Dedifferentiated amniotic fluid mesenchymal stem cell (primary cell): Measurements from ENCODE around the gene NOL4L.
A peak's percentile ranks its signal among the peaks of the same experiment; 100 is the strongest.

Source experiments
- DNase-seq: peaks from one replicate; pipeline ENCODE4 v3.0.0-alpha.2; 2016; ENCODE audit errors: extremely low spot score

Gene NOL4L, protein sequence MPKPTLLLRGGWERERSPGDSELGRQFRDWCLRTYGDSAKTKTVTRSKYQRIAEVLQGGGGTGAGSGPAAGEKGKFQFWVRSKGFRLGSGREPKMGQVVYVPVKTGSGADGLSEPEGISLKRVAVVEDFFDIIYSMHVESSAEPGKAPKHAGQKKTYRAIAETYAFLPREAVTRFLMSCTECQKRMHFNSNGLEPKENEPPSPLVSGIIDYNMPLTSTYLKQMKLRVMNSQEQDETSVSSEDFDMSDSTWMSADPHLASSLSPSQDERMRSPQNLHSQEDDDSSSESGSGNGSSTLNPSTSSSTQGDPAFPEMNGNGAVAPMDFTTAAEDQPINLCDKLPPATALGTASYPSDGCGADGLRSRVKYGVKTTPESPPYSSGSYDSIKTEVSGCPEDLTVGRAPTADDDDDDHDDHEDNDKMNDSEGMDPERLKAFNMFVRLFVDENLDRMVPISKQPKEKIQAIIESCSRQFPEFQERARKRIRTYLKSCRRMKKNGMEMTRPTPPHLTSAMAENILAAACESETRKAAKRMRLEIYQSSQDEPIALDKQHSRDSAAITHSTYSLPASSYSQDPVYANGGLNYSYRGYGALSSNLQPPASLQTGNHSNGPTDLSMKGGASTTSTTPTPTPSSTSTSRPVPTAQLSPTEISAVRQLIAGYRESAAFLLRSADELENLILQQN

DNA sequence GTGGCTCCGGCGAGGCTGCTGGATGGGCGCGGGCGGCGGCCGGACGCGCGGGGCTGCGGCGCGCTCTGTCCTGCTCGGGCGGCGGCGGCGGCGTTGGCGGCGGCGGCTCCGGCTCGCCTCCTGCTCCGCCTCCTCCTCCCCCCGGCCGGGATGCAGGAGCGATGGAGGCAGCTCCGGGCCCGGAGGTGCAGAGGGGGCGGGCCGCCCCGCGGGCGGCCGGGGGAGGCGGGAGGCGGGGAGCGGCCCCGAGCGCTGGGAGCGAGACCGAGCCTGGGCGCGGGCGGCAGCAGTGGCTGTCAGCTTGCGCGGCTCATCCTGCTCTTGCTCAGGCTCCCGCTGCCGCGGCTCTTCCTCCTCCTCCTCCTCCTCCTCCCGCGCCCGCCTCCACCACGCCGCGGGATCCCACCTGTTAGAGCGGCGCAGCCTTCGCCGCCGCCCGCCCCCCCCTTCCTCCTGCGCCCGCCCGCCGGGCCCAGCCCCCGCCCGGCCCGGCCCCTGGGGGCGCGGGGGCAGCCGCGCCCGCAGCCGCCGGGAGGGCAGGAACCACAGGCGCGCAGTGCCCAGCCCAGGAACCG is at the start of gene NOL4L:
Gene NOL4L (minus strand): TSS at position 323 of the 575 bp plus-strand sequence. CDS start 443 bp downstream, outside the sequence.
- no peak for DNase-seq

DNA sequence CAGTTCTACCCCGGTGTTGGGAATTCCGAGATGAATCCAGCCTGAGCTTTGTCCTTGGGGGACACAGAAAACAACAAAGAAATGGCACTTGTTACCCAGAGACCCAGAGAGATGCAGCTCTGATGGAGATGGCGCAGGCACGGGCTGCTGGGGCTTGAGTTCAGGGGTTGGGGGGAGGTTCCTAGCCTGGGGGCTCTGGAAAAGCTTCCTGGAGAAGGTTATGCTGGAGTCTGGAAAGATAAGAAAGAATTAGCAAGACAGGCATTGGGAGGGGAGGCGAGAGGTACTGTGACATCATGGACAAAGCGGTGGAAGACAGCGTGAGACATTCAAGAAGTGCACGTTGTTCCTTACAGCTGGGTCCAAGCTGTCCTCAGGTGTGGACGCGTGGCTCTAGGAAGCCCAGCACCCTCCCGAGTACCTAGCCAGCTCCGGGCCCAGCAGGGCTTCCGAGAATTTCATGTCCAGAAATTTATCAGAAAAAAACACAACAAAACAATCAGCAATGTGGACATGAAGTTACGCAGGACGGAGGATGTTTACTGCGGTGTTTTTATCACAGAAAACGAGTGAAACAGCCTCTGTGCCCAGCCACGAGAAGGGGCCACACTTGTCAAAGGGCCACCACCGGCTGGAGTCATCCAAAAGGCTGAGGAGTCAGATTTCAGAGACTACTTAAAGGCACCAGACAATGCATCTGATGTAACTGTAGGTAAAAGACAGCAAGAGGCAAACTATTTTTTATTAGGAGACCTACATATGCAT is 49.1 kb upstream of the NOL4L start:
- DNase-seq = peak; percentile 23

DNA sequence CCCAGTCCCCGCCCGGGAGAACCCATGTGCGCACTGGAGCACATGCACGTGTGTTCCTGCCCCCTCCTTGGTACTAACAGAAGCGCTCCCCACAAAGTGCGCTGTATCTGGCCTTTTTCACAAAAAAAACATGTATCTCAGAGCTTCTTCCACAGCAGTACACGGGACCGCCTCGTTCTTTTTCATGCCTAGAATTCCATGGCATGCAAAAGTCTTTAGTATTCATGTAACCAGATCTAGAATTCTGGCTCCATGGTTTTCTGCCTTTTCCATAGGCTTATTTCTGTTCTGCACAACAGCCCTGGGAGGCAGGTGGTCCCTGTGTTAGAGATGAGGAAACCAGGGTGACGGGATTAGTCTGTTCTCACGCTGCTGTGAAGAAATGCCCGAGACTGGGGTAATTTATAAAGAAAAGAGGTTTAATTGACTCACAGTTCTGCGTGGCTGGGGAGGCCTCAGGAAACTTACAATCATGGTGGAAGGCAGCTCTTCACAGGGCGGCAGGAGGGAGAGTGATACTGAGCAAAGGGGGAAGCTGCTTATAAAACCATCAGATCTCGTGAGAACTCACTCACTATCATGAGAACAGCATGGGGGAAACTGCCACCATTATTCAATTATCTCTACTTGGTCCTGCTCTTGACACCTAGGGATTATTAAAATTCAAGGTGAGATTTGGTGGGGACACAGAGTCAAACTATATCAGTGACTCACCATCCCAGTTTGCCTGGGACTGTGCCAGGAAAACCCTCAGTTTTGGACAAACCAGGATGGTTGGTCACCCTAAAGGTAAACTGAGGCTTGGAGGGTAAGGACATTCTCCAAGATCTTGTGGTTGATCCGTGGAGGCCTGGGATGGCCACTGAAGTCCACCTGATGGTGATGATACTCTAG is 47.6 kb upstream of the NOL4L start:
- DNase-seq = no peak

DNA sequence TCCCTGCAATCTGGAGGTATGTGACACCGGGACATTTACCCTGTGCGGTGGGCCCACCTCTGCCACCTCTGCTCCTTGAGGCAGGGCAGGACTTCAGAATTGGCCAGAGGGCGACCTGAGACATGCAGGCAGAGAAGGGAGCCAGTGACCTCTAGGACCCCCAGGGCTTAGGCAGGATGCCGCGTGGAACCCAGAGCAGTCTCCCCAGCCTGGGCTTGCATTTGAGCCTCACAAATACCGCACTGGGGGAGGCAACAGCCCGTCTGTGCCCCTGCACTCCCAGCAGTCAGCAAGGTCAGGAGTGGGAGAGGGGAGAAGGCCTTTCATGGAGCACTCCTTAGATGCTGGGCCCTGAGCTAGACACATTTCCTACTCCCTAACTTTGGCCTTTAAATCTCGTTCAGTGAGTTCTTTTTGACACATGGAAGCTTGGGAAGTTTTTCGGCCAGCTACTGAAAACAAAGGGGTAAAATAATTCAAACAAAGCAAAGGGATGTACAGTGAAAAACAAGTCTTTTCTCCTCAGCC is 46.9 kb upstream of the NOL4L start:
- no peak for DNase-seq

DNA sequence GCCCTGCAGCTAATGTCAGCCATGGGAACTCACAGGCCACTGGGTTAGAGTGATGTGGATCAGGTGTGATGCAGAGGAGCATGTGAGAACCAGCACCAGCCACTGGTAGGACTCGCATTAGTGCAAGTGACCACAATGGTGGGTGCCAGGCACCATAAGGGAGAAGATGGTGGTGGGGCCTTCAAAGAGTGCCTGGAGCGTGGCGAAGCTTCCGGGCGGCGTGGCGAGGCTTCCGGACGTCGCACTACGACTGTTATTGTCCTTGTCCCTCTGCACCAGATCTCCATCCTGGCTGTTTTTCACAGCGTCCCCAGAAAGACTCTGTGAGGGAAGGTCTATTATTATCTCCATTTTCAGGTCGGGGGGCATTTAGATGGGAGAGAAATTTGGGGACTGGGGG is 44.7 kb upstream of the NOL4L start:
- no peak for DNase-seq

DNA sequence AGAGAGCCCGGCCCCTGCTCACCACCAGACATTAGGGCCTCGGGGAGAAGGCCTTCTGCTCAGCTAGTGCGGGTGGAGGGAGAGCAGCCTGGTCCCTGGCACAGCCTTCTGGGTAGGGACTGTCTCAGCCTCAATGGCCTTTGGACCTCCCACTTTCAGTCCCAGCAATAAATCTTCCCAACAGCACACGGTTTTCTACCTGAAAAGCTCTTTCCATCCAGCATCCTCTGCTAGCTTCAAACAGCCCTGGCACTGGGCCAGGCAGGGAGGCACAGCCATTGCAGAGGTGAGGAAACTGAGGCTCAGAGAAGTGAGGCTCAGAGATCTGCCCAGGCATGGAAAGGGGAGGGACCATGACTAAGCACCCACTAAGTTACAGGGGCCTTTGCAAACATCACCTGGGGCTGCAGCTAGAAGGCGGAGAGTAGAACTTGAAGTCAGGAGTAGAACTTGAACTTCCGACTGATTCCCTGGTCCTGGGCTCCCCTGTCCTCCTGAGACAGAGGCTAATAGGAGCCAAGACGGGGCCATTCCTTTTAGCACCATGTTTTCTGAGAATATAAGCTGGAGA is 43.9 kb upstream of the NOL4L start:
- no peak for DNase-seq

DNA sequence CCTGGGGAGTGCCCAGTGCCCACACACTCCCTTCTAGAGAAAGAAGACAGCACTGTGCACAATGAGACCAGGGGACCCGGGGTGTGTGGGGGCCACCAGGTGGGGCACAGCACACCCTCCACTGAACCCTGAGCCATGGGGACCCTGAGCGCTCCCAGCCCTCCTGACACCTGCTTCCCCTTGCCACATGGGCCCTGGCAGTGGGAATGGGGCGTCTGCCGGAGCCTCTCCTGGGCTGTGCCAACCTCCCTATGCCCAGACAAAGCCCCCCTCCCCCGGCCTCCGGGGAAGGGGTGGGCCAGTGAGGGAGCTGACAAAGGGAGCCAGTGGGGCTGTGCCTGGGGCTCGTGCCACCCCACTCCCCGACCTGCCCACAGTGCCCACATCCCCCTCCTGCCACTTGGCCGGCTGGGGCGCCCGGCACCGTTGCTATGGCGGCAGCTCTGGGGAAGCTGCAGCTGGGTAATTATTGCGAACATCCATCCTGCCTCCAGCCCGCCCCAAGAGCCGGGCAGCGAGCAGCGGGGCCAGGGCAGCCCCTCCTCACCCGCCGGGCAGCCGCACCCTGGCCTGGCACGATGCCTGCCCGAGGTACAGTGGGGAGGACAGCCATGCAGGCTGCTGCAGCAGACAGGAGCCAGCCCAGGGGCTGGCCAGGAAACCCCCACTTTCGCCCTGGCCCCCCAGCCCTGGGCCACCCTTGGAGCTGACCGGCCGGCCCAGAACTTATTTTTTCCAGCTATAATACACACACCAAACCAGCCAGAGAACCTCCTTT is 41.9 kb upstream of the NOL4L start:
- no peak for DNase-seq

DNA sequence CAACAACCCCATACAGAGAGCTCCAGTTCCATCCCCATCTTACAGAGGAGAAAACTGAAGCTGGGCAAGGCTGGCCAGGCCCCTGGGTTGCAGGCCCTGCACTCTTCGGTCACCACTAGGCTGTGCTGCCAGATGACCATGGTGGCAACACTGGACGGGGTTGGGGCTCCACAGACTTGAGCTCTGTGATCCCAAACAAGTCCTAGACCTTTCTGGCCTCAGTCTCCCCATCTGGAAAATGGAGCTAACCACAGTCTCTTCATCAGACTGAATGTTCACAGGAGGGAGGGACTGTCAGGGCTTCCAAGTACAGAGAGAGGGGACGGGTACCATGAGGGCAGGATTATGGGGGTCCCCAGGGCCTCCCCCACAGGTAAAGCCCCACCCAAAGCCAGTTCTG is 41.3 kb upstream of the NOL4L start:
- DNase-seq = no peak

DNA sequence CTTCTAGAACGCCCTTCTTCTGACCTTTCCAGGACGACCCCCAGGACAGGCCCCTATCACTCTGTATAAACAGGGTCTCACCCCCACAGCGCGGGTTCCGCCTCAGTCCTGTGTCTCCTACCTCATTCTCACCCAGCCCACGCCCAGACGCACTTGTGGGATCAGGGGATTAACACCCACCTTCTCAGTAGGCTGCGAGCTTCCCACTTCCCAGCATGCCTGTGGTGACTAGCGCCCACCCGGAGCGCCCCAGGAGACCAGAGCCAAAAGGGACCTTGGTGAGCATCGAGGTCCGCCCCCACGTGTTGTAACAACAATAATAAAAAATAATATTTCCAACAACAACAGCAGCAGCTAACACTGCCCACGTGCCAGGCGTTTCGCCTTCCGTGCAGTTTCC is 40.9 kb upstream of the NOL4L start:
- DNase-seq = no peak

DNA sequence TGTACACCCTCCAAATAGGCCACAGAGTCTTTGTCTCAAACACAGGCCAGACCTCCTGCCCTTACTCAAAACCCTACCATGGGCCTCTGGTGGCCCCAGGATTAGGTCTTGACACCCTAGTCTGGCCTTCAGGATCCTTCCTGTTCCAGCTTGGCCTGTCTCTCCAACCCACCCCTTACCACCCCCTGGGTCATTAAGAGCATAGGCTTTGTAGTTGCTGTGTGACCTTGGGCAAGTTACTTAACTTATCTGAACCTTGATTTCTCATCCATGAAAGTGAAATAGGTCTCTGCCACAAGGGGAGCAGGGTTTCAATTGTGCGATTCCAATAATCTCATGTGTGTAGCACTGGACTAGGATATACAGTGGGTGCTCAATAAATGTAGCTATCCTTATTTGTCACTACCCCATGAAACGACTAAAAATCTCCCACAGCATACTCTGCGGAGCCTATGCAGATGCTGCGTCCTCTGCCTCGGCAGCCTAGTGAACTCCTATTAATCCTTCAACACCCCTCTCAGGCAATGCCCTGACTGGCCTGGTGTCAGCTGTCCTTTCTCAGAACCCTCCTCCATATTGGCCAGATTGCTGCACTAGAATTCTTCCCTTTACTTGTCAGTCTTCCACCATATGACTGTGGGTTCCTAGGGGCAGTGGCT is 39.7 kb upstream of the NOL4L start:
- no peak for DNase-seq

DNA sequence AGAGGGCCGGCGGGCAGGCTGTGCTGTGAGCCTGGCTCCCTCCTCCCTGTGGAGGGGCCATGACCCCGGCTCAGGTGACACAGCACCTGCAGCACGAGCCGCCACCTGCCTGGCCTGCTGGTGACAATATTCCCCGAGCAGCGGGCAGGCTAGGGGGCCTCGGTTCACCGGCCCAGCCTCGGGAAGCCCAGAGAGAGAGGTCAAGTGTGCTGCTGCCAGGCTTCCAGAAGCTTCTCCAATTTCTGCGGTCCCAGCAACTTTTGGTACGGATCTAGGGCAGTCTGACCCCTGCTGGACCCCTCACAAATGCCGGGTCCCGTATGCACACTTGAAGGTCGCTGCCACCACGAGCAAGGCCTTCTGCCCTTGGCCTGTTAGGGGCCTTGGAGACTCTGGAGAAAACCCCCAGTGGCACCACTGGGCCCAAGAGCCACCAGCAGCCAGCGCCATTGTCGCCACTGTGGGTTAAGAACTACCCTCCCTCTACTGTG is 38.6 kb upstream of the NOL4L start:
- no peak for DNase-seq

DNA sequence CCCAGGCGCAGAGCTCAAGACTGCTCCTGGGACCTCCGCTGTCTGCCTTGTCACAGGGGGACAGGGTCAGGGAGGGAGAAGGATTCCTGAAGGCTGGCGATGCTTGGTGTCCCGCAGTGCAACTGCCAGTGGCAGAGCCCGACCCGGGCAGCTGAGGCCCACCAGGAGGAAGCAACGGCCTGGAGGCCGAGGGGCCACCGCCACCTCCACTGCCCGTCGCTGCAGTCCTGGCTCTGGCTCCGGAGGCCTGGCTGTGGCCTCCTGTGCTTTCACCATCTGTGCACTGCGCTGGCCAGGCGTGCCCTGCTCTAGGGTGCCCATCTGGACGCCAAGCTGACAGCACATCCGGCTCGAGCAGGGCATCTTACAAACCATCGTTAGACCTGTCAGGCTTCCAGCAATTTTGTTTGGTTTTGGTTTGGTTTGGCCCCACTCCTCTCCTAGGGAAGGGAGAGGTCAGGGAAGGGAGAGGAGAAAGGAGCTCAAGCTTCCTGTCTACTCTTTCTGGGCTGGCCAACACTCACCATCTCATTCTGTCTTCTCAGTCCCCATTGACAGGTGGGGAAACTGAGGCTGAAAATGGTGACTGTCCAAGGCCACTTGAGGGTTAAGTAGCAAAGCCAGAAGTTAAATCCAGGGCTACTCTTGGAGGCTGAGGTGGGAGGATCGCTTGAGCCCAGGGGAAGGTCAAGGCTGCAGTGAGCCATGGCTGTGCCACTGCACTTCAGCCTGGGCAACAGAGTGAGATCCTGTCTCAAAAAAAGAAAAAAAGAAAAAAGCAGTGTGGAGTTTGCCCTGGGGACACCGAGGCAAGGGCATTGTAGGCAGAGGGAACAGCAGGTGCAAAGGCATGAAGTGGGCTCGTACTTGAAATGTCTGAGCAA is 37.7 kb upstream of the NOL4L start:
- DNase-seq = no peak

DNA sequence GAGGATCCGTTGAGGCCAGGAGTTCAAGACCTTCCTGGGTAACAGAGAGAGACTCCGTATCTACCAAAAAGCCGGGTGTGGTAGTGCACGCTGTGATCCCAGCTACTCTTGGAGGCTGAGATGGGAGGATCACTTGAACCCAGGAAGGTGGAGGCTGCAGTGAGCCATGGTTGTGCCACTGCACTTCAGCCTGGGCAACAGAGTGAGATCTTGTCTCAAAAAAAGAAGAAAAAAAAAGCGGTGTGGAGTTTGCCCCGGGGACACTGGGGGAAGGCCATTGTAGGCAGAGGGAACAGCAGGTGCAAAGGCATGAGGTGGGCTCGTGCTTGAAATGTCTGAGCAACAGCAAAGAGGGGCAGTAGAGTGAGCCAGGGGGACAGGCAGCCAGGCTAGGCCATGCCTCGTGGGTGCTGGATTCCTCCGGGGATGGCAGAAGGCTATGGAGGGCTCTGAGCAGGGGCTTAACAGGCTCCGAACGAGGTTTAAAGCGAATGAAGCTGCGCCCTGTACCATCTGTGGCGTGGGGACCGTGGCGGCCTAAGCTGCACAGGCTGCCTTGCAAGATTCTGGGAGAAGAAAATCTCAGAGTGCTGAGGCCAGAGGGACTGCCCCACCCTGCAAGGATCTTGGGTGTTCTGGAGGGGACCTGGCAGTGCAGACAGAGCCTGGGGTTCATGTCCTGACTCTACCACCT is 36.9 kb upstream of the NOL4L start:
- DNase-seq = no peak

DNA sequence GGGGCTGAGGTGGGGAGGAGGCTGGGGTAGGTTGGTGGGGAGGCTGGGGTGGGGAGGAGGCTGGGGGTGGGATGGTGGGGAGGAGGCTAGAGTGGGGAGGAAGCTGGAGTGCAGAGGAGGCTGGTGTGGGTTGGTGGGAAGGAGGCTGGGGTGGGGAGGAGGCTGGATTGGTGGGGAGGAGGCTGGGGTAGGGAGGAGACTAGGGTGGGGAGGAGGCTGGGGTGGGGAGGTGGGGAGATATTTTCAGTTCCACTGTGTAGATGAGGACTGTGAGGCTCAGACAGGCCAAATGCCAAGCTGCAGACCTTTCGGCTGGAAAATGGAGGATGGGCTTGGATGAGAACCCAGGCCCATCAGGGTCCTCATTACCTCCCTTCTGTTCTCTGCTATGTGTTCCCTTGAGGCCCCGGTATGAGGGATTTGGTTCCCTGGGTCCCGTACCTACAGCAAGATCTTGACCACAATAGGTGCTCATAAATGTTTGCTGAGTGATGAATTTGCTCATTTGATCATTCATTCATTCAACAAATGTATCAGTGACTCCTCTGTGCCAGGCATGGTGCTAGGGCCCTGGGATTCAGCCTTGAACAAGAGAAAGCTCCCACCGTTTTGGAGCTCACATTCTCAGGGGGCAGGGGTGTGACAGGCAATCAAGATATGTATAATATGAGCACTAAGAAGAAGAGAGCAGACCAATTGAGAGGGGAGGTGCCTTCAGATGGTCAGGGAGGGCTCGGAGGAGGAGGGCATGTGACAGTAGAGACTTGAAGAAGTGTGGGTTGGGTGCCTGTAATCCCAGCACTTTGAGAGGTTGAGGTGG is 36.1 kb upstream of the NOL4L start:
- no peak for DNase-seq

DNA sequence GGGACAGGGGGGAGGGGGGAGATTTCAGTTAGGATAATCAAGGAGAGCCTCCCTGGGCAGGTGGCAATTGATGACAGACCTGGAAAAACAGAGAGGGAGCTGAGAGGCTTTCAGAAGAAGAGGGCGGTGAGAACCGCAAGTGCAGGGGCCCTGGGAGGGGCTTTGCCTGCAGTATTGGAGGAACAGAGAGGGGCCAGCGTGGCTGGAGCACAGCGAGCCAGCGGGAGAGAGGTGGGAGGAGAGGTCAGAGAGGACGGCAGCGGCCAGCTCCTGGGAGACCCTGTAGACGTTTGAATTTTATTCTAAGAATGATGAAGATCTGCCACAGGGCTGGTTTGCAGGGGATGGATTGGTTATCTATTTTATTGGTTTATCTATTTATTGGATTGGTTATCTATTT is 34.5 kb upstream of the NOL4L start:
- DNase-seq = no peak

DNA sequence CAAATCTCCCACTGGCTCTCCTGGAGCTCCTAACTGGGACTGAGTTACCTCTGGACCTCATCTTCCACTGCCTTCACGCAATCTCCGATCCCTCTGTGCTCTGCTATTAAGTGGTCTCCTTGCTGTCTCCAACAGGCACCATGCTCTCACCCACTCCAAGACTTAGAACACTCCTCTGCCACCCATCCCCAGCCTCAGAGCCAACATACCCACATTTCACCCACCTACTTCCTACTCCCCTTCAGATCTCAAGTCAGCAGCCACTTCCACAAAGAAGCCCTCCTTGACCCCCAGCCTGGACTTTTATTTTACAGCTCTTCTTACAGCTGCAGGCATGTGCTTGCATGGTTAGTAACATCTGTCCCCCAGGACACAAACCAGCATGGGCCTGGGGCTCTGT is 29.6 kb upstream of the NOL4L start:
- no peak for DNase-seq

DNA sequence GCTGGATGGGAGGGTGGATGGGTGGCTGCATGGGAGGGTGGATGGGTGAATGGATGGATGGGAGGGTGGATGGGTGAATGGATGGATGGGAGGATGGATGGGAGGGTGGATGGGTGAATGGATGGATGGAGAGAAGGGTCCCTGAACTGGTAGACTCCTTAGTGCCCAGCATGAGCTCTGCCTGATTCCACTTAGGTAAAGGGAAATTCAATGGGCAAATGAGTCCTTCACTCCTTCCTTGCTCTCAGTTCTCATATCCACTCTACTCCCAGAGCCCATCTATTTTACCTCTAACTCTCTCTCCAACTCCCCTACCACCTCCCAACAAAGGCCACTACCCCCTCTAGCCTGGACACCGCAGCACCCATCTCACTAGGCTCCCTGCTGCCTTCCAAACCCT is 29.2 kb upstream of the NOL4L start:
- DNase-seq = no peak
